ENCODE results near the gene ANKRD9.
"Not testable (repeated sequence)": the region's sequence is repeated elsewhere in the genome, so short reads cannot be mapped to it uniquely, and the experiment has no call there.

Gene ANKRD9, protein sequence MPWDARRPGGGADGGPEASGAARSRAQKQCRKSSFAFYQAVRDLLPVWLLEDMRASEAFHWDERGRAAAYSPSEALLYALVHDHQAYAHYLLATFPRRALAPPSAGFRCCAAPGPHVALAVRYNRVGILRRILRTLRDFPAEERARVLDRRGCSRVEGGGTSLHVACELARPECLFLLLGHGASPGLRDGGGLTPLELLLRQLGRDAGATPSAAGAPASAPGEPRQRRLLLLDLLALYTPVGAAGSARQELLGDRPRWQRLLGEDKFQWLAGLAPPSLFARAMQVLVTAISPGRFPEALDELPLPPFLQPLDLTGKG

DNA sequence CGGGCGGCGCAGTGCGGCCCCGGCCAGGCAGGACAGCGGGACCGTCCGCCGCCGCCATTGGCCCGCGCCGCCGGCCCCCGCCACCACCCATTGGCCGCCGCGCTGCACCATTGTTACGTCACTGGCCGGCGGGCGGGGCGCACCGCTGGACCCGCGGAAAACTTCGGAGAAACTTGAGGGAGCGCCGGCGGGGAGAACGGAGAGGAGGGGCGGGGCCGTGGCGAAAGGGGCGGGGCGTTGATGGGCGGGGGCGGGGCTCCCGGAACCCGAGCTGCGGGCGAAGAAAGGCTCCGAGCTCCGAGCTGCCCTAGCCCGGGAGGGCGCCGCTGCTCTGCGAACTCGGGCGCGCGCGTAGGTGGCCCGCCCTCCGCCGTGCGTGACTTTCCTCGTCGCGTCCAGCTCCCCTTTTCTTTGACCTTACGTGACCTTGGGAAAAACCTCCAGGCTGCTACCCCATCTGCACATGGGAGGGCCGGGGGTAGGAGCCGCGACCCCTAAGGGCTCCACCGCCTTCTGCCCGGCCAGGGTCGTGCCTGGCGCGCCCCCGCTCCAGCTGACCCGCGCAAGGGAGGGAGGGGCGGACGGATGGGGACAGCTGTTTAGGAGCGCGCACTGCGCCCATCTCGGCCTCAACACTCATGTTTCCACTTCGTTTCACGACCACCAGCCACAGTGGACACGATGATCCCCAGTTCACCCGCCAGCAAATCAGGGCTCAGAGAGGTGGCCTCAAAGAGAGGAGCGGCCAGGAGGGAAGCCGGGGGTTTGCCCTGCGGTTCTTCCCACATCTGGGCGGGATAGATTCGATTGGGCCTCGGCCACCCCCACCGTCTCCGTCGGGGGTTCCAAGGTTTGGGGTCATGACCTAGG lies at the start of gene ANKRD9:
Gene ANKRD9 (minus strand): TSS at position 31 of the 870 bp plus-strand sequence. CDS start 1,887 bp downstream, outside the sequence.
- DNase-seq (ENCODE audit: low read depth, low spot score): peak; percentile 98

DNA sequence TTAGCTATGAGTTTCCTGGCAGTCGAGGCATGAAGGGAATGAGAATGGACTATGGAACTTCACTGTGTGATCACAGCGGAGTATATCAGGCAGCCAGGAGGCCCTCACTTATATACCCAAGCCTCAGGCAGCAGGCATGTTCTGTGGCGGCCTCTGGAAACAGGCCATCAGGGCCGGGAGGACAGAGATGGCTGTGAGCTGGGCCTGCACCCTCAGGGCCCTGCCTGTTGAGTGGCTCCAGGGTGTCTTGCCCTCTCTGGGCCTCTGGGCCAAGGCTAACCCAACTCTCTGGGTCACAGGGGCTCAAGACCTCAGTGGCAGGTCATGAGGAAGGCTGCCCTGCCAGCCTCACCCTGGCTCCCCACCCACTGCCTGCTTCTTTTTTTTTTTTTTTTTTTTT lies 49.0 kb upstream of the ANKRD9 start:
- no peak for DNase-seq (ENCODE audit: low read depth, low spot score)

DNA sequence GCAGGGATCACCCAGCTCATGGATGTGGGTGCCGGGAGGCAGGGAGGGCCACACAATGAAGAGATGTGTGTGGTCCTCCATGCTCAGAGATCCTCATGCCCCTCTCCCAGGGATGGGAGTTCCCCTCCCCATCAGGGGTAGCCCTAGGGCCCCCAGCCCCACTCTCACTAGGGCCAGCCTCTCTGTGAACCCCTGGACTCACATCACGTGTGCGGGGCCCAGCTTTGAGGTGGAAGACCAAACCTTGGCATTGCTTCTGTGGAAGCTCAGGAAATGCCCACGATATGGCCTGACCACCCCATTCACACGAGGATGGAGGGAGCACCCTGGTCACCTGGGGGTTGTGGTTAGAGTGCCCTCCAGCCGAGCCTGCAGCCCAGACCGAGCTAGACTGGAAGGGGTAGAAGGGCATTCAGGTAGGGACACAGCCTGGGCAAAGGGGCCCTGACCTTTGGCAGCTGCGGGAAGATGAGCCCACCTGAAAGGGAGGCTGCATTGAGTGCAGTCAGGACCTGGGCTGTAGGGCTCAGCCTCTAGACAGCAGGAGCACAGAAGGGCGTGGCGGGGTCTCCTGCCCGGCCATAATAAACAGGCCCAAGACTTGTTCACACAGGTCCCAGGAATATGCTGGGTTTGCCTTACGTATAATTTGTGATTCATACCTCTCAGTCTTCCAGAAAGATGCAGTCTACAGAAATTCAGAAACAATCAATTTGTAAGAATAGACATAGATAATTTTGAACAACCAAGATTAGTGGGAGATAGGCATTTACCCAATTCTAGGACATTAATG lies 48.1 kb upstream of the ANKRD9 start:
- DNase-seq (ENCODE audit: low read depth, low spot score): no peak

DNA sequence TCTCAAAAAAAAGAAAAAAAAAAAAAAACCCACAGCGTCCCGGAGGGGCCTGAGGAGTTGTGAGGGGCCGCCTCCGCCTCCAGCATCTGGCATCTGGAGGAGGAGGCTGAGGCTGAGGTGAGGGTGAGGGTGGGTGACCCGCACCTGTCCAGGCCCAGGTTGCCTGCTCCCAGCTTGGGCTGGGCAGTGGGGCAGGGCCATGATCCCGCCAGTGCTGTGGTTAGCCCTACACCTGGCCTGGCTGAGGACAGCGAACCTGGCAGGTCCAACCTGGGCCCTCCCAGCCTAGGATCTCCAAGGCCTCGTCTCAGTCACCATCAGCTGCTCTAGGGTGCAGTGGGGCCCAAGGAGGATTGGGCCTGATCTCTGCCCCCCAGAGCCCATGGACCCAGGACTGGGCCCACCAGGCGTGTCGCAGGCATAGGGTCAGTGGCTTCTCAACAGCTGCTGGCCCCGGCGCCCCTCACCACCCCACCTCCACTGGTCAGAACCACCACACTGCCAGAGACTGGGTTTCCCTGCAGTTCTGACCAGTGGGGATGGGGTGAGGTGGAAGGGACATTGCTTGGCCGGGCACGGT lies 46.6 kb upstream of the ANKRD9 start:
- DNase-seq (ENCODE audit: low read depth, low spot score): no peak

DNA sequence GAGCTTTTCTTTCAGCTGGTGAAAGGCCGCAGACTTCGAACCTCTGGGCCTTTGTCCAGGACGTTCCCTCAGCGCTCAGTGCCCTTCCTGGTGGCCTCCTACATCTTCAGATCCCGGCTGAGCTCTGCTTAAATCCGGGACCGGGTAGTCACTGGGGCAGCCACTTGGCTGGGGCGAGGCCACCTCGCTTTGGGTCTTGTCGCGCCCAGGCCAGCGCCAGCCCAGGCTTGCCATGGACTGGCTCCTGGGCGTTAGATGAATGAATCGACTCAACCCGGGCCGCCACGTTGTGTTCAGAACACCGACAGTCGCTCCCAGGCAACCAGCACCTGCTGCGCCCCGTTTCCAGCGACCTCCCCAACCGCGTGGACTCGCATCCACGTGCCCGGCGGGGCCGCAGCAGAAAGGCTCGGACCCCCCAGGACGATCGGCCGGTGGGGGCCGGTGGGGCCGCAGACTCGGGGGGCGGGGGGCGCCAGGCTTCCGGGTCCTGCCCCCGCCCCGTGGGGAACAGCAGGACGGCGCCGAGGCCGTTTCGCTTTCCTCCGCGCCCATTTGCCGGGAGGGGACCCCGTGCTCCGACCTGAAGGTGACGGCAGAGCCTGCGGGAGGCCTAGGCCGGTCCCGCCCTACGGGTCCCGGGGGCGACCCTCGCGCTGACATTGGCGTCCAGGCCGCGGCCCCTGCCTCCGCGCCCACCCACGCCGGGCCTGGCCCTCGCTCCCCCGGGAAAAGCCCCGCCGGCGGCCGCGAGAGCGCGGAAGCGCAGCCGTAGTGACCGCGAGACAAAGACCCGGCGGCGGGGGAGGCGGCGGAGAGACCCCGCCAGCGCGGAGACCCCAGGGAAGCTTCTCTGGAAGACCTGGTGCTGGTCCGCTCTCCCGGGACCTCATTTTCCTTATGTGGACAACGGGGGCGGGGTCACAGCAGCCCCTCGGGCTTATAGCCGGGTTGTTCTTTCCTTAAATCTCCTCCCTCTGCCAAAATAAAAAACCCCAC lies 45.5 kb upstream of the ANKRD9 start:
- peak; percentile 60 for DNase-seq (ENCODE audit: low read depth, low spot score)

DNA sequence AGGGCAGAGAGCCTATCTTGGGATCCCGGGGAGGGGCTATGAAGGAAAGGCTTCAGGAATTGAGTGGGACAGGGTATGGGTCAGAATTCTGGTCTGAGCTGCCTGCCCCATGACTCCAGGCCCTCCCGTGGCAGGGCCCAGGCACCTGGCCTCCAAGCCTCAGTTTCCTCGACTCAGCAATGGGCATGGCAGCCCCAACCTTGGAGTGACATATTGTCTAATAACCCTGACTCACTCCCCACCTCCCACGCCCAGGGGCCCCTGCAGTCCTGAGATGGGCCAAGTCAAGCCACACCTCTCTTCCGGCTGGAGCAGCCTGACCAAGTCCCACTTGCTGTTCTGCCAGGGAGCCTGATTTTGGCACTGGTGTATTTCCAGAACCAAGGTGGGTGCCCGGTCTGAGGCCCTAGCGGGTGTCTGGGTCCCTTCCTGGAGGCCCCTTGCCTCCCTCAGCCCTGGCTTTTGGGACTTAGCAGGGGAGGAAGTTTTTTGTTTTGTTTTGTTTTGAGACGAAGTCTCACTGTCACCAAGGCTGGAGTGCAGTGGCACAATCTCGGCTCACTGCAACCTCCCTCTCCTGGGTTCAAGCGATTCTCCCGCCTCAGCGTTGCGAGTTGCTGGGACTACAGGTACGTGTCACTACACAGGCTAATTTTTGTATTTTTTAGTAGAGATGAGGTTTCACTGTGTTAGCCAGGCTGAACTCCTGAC lies 42.6 kb upstream of the ANKRD9 start:
- DNase-seq (ENCODE audit: low read depth, low spot score): peak; percentile 23

DNA sequence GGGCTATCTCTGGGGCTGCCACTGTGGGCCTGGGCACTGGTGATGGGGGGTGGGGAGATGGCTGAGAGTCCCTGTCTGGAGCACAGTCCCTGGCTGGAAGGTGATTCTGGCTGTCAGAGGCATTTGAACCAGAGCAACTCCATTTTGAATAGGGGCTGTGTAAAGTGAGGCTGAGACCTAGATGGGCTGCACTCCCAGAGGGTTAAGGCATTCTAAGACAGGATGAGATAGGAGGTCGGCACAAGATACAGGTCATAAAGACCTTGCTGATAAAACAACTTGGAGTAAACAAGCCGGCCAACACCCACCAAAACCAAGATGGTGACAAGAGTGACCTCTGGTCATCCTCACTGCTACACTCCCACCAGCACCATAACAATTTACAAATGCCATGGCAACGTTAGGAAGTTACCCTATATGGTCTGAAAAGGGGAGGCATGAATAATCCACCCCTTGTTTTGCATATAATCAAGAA lies 41.4 kb upstream of the ANKRD9 start:
- not testable (repeated sequence) for DNase-seq (ENCODE audit: low read depth, low spot score)

DNA sequence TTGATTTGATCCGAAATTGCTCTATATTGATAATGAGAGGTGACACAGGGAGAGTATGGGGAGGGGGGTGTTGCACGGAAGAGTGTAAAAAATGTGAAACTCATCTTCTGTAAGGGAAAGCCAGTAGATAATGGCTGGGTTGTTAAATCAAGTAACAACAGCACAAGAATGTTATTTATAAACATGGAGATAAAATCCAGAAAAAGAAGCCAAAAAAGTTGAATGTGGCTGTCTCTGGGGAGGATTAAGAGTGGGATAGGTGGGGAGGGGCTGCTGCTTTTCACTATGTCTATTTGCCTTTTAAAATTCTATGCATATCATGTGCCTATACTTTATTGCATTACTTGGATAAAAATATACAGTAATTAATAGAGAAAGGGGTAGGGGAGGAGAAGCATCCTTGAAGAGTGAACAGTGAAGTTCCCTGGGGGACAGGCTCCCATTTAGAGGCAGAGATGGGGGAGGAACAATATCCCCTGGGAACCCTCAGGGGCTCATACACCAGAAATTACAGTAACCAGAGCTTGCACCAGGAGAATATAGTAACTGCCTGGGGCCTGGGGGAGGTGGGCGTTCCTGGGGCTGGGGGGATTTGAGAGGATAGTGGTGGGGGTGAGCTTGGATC lies 39.2 kb upstream of the ANKRD9 start:
- DNase-seq (ENCODE audit: low read depth, low spot score): no peak

DNA sequence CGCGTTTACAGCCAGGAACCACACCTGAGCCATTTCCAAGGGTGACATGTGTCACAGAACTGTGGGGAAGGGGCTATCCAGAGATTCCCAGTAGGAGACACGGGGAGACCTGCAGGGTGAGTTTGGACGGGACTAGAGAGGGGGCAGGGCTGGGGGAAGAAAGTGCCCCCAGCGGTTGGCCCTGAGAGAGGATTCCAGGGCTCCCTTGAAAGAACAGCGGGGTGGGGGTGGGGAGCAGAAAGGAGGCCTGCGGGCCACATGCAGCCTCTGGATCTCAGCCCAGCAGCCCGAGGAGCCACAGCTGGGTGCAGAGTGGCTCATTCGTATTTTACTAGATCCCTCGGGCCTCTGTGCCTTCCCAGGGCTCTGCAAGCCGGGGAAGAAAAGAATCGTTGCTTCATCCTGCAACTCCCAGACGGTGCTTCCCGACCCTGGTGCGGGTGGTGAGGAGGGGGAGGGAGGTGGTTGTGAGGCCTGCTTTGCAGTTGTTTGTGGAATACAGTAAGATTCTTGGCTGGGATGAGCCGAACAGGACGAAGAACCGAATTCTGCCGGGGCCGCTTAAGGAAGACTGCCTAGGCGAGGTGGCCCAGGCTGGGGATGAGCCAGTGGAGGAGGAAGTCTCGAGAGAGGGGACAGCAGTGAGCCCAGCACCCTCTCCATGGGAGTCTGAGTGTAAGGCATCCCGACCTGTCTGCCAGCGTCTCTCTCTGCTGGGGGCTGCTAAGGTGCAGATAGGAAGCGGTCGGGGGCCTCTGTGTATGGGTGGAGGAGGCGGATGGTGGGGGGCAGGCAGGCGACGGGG lies 36.1 kb upstream of the ANKRD9 start:
- DNase-seq (ENCODE audit: low read depth, low spot score): peak; percentile 15

DNA sequence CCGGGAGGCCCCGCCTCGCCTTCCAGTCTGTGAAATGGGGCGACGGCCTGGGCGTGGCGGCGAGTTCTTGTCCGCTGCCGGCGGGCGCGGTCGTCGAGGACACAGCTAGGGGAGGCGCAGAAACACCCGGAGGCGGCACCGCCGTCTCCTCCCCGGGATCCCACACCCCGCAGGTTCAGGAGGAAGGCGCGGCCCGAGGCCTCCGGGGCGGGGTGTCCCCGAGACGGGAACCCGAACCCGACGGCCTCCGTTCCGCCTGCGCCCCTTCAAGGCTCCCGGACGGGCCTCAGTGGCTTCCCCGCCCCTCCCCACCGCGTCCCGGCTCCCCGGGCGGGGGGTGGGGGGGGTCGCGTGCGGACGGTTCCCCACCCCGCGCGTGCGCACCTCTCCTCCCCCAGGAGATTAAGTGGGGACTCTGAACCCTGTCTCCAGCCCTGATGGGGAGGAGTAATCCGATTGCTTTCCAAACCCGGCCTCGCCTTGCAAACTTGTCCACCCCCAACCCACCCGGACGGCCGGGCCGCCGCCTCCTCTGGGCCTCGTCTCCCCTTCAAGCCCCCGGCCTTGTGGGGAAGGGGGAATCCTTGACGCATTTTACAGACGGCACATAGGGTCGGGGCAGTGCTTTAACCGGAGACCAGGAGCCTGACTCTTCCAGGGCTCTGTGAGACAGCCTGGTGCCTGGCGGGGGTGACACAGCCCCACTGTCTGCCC lies 35.3 kb upstream of the ANKRD9 start:
- no peak for DNase-seq (ENCODE audit: low read depth, low spot score)

DNA sequence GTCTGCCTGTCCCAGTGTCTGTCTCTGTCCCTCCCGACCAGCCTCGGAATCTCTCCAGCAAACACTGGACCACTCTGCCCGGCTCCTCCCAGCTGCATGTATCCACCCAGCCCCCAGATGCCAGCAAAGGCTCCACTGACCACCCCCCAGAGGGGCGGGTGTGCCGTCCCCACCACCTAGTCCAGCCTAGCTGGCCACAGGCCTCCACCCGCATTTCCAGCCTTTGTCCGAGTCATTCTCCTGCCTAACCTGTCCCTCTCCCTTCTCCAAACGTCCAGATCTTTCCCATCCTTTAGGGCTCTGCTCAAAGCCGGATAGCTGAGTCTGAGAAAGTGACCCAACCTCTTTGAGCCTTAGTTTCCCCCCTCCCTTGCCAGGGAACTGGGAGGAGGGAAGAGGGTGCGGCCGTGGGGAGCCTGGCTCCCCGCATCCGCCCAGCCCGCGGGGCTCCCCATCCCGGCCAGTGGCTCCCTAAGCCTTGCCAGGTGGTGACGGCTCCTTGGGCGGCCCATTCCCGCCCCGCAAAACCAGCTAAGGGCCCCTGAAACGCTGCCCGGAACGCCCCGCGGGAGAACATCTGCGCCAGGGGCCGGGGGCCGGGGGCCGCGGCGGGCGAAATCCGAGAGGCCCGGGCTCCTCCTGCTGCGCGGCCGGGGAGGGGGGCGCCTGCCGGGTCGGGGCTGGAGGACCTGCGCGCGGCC lies 34.6 kb upstream of the ANKRD9 start:
- DNase-seq (ENCODE audit: low read depth, low spot score): peak; percentile 15

DNA sequence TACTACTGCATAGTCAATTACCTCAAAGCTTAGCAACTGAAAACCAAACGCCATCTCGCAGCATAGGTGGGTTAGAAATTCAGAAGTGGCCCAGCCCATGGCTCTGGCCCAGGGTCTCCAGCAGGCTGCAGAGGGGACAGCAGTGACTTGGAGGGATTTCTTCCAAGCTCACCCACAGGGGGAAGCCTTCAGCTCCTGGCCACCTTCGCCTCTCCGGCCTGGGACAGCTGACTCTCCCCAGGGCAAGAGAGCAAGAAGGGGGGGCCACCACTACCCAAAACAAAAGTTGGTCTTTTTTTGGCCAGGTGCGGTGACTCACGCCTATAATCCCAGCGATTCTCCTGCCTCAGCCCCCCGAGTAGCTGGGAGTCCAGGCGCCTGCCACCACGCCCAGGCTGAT lies 32.2 kb upstream of the ANKRD9 start:
- DNase-seq (ENCODE audit: low read depth, low spot score): no peak

DNA sequence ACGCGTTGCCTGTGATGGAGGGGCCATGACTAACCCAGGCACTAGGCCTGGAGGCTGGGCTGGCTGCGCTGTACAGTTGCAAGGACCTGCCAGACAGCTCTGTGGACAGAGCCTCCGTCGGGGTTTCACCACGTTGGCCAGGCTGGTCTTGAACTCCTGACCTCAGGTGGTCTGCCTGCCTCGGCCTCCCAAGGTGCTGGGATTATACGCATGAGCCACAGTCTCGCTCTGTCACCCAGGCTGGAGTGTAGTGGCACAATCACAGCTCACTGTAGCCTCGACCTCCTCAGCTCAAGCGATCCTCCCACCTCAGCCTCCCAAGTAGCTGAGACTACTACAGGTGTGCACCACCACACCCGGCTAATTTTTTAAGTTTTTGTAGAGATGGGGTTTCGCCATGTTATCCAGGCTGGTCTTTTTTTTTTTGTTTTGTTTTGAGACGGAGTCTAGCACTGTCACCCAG lies 31.5 kb upstream of the ANKRD9 start:
- not testable (repeated sequence) for DNase-seq (ENCODE audit: low read depth, low spot score)

DNA sequence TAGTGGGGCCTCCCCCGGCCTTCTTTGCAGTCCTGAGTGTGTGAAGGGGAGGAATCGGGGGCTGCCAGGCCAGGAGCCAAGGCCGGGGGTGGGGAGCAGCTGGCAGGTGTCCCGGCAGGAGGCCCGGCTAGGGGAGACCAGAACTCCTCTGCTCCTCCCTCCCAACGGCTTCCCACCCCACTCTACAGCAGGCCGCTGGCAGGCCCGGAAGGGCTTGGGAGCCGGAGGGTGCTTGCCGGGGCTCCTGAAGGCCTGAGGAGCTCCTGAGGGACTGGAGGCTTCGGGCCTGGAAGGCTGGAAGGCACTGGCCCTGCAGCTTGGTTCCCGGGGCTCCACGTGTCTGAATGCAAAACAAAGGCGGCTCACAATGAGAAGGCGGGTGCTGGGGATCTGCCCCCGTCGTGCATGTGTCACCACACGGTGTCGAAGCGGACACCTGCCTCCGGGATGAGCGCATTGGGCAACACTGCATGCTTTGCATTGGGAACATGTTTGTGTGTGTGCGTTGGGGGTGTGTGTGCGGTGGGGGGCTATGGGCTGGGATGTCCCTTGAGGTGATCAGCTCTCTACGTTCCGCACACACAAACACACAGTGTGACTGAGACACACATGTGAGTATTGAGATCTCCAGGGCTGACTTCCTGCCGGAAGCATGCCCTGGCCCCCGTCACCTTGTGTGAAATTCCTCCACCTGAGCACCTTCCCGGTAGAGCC lies 30.9 kb upstream of the ANKRD9 start:
- DNase-seq (ENCODE audit: low read depth, low spot score): peak; percentile 38

DNA sequence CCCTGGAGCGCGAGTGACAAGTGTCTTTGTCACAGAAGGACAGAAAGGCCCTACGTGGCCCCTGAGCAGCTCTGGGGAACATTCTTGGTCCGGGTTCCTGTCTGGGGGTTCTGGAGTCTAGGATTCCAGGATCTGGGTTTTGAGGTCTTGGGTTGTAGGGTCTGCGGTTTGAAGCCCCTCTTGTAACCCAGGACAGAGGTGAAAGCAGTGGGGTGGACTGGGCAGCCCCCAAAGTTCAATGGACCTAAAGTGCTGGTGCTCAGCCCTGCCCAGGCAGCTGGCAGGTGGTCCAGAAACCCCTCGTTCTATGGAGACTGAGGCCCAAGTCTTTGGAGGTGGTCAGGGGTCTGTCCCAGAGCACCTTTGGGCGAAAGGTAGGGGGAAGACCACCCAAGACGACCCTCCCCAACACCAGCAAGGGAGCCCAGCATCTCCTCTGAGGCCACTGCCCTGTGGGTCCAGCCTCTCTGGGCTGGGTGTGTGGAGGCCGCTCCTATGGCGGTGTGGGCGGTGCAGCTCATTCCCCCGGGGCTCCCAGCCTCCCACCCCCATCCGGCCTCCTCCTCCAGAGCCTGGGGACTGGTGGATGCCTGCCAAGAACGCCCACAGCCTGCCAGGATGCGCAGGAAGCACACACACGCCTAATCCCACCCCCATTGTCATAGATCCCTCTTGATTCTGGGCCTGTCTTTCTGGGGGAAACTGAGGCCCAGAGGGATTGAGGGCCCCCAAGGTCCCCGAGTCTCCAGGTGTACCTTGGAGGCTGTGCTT lies 30.2 kb upstream of the ANKRD9 start:
- DNase-seq (ENCODE audit: low read depth, low spot score): peak; percentile 69
